ENCODE results near the gene TTC8. TPM values are rescaled to one million over a fixed set of nuclear protein-coding genes. Genes with fewer than 3 reads are reported as not detected.
A peak's percentile ranks its signal among the peaks of the same experiment; 100 is the strongest.
"Not testable (repeated sequence)": the region's sequence is repeated elsewhere in the genome, so short reads cannot be mapped to it uniquely, and the experiment has no call there.

TTC8 gene
- total RNA-seq, 2 experiments from 2014 or later, result 2.9 to 4.4 TPM

DNA sequence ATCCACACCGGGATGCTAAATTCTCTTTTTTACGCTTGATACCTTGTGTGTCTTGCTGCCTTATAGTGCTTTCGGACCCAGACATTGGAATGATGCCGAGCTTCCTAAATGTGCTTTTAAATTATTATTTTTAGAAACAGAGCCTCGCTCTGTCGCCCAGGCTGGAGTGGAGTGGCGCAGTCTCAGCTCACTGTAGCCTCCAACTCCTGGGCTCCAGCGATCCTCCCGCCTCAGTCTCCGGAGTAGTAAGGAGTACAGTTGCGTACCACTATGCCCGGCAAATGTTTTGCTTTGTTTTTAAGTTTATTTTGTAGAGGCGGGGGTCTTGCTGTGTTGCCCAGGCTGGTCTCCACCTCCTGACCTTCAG is 31.2 kb upstream of the TTC8 start:
- CTCF ChIA-PET, result interaction anchor here (0.8 to 1.7 kb wide), 3 partner anchors 13 to 229 kb away, joined by 3 to 5 read pairs (median 3); partner anchors contain the start of gene TTC8
- intact Hi-C loops (cut with DNase I, micrococcal nuclease), result loop anchor here (2.0 to 5.0 kb wide), 10 partner anchors 126 to 1464 kb away; partner anchors contain the start of genes ZC3H14 (in 2 of the 2), EFCAB11 (in 1 of the 2), GALC (in 1 of the 2) and GPR65 (in 1 of the 2)
- Mint-ChIP-seq H3K36me3 (ENCODE audit: low read depth) (no peaks in the 10 kb centered on the region), H3K27ac (peak overlapping the region; percentile 63), H3K27me3 (no peaks in the 10 kb centered on the region), H3K9me3 (ENCODE audit: low read depth) (no peaks in the 10 kb centered on the region), H3K4me3 (peak overlapping the region; percentile 87), H3K4me1 (peaks cover 26% of the 10 kb centered on the region)
- POLR2A ChIA-PET, result interaction anchor here (1.3 kb wide), 1 partner anchor 31 kb away, joined by 4 read pairs; the partner anchor contains the start of gene TTC8
- ATAC-seq, result no peak
- DNase-seq, result no peak

DNA sequence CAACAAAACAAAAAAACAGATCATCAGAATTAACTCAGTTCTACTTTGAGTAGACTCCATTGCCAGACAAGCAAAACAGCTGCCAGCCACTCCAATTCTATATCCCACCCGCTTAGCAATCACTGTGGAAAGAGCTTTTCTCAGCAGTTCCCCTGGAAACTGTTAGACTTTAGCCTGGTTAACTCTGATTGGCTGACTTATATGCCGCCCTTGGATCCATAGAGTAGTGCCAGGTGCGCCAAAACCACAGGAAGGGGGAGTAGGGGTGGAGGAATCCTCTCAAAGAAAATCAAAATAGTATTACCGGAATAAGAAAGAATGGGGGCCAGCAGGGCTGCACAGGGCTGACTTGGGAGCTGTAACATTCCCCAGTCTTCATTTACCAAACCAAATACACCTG is 26.3 kb upstream of the TTC8 start:
- intact Hi-C loops (cut with DNase I, micrococcal nuclease), result no loop called here
- Mint-ChIP-seq H3K4me3 (no peak overlapping the region), H3K4me1 (peaks cover 3% of the 10 kb centered on the region), H3K27me3 (peaks cover 12% of the 10 kb centered on the region), H3K36me3 (ENCODE audit: low read depth) (no peaks in the 10 kb centered on the region), H3K9me3 (ENCODE audit: low read depth) (no peaks in the 10 kb centered on the region), H3K27ac (no peak overlapping the region)
- DNase-seq (no peak), ATAC-seq (no peak)
- ChIA-PET POLR2A (interaction anchor here (0.5 kb wide), 1 partner anchor 464 kb away, joined by 3 read pairs; no protein-coding TSS in a partner anchor), CTCF (interaction anchor here (0.7 to 1.4 kb wide), 4 partner anchors 26 to 129 kb away, joined by 3 to 4 read pairs (median 3); partner anchors contain the start of gene TTC8)

- Mint-ChIP-seq H3K9me3 (ENCODE audit: low read depth) (no peaks in the 10 kb centered on the region), H3K4me3 (no peak overlapping the region), H3K36me3 (ENCODE audit: low read depth) (no peaks in the 10 kb centered on the region), H3K27ac (no peak overlapping the region), H3K4me1 (no peaks in the 10 kb centered on the region), H3K27me3 (peaks cover 14% of the 10 kb centered on the region)
- CTCF ChIA-PET, result interaction anchor here (1.4 kb wide), 1 partner anchor 27 kb away, joined by 4 read pairs; no protein-coding TSS in a partner anchor
- POLR2A ChIA-PET, result no interaction called here
- ATAC-seq, result no peak
- DNase-seq, result no peak
- intact Hi-C loops (cut with DNase I, micrococcal nuclease), result no loop called here
Measured at GRCh38 chr14:88799522-88799921, 24.9 kb upstream of the TTC8 start.

- POLR2A ChIA-PET, result no interaction called here
- DNase-seq (no peak), ATAC-seq (no peak)
- peaks cover 24% of the 10 kb centered on the region for H3K27me3 Mint-ChIP-seq
- H3K27ac Mint-ChIP-seq, result no peak overlapping the region
- no peaks in the 10 kb centered on the region for H3K9me3 Mint-ChIP-seq (ENCODE audit: low read depth)
- no peaks in the 10 kb centered on the region for H3K36me3 Mint-ChIP-seq (ENCODE audit: low read depth)
- no peaks in the 10 kb centered on the region for H3K4me1 Mint-ChIP-seq
- CTCF ChIA-PET, result no interaction called here
- intact Hi-C loops (cut with DNase I, micrococcal nuclease), result no loop called here
- H3K4me3 Mint-ChIP-seq, result no peak overlapping the region
Measured at GRCh38 chr14:88802596-88802995, 21.9 kb upstream of the TTC8 start.

DNA sequence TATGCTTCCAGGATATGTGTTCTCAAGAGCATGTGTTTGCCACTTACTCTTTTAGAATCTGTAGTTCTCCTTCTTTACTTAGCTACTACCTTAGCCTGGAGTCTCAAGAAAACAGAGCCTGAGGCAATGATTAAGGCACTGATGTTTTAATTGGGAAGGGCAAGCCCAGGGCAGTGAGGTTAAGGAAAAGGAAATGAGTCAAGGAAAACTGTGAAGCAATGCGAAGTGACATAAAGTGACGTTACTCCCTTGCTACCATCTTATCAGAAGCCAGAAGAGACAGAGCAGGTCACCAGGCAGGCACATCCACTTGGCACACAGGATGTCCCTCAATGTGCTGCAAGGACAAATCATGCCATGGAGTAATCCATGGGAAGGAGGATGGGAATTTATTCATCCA is 20.4 kb upstream of the TTC8 start:
- peaks cover 24% of the 10 kb centered on the region for H3K27me3 Mint-ChIP-seq
- DNase-seq (no peak), ATAC-seq (no peak)
- no peaks in the 10 kb centered on the region for H3K4me1 Mint-ChIP-seq
- CTCF ChIA-PET, result interaction anchor here (0.9 kb wide), 1 partner anchor 82 kb away, joined by 3 read pairs; no protein-coding TSS in a partner anchor
- no peak overlapping the region for H3K27ac Mint-ChIP-seq
- H3K9me3 Mint-ChIP-seq (ENCODE audit: low read depth), result no peaks in the 10 kb centered on the region
- no peaks in the 10 kb centered on the region for H3K36me3 Mint-ChIP-seq (ENCODE audit: low read depth)
- intact Hi-C loops (cut with DNase I, micrococcal nuclease), result no loop called here
- no peak overlapping the region for H3K4me3 Mint-ChIP-seq
- POLR2A ChIA-PET, result no interaction called here

GRCh38 chr14:88804477-88804876 is 20.0 kb upstream of the TTC8 start:
- CTCF ChIA-PET, result no interaction called here
- Mint-ChIP-seq H3K4me3 (no peak overlapping the region), H3K36me3 (ENCODE audit: low read depth) (no peaks in the 10 kb centered on the region), H3K27ac (no peak overlapping the region), H3K4me1 (no peaks in the 10 kb centered on the region), H3K9me3 (ENCODE audit: low read depth) (no peaks in the 10 kb centered on the region), H3K27me3 (peaks cover 24% of the 10 kb centered on the region)
- DNase-seq (no peak), ATAC-seq (no peak)
- POLR2A ChIA-PET, result no interaction called here
- intact Hi-C loops (cut with DNase I, micrococcal nuclease), result no loop called here

- no peaks in the 10 kb centered on the region for H3K36me3 Mint-ChIP-seq (ENCODE audit: low read depth)
- no peaks in the 10 kb centered on the region for H3K9me3 Mint-ChIP-seq (ENCODE audit: low read depth)
- ATAC-seq, result no peak
- no peak overlapping the region for H3K27ac Mint-ChIP-seq
- no peak overlapping the region for H3K4me3 Mint-ChIP-seq
- no peak for DNase-seq
- H3K27me3 Mint-ChIP-seq, result peaks cover 25% of the 10 kb centered on the region
- no peaks in the 10 kb centered on the region for H3K4me1 Mint-ChIP-seq
- ChIA-PET CTCF (no interaction called here), POLR2A (no interaction called here)
- intact Hi-C loops (cut with DNase I, micrococcal nuclease), result no loop called here
Measured at GRCh38 chr14:88808359-88808758, 16.1 kb upstream of the TTC8 start.

DNA sequence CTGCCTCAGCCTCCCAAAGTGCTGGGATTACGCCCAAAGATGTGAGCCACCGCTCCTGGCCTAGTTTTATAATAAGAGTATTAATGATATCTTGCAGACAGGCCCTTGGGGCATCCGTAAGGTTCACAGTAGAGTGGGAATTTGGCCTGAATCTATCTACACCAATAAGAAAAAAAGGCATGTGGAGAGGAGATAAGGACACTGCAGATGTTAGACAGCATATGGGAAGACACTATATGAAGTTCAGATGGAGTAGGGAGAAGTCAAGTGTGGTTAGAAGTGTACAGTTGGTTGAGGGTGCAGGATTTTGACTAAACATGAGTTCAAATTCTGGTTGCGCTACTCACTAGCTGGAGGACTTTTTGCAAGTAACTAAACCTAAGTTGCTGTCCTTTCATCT is 8.5 kb upstream of the TTC8 start:
- Mint-ChIP-seq H3K4me1 (no peaks in the 10 kb centered on the region), H3K4me3 (no peak overlapping the region), H3K9me3 (ENCODE audit: low read depth) (no peaks in the 10 kb centered on the region), H3K36me3 (ENCODE audit: low read depth) (no peaks in the 10 kb centered on the region), H3K27ac (no peak overlapping the region), H3K27me3 (peaks cover 29% of the 10 kb centered on the region)
- intact Hi-C loops (cut with DNase I, micrococcal nuclease), result no loop called here
- ATAC-seq (no peak), DNase-seq (no peak)
- POLR2A ChIA-PET, result no interaction called here
- CTCF ChIA-PET, result interaction anchor here (0.9 kb wide), 1 partner anchor 149 kb away, joined by 6 read pairs; no protein-coding TSS in a partner anchor

DNA sequence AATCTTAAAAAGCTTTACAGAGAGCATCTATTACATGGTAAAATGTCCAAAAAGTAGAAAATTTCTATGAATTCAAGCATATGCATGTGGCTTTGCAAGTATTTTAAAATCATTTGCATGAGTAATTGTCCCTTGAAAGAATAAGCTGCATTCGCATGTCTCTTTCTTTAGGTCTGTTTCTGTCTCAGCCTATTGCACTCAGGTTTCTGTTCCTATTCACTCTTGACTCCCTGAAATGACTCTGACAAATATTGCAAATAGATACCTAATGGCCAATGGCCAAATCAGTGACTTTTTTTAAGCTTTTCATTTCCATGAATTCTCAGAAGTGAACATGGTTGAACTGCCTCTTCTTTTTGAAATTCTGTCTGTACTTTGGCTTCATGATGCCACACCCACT is 6.4 kb upstream of the TTC8 start:
- DNase-seq (no peak), ATAC-seq (no peak)
- H3K9me3 Mint-ChIP-seq (ENCODE audit: low read depth), result no peaks in the 10 kb centered on the region
- no peak overlapping the region for H3K27ac Mint-ChIP-seq
- no peak overlapping the region for H3K4me3 Mint-ChIP-seq
- no peaks in the 10 kb centered on the region for H3K36me3 Mint-ChIP-seq (ENCODE audit: low read depth)
- no peaks in the 10 kb centered on the region for H3K4me1 Mint-ChIP-seq
- CTCF ChIA-PET, result no interaction called here
- H3K27me3 Mint-ChIP-seq, result peaks cover 20% of the 10 kb centered on the region
- POLR2A ChIA-PET, result no interaction called here
- intact Hi-C loops (cut with DNase I, micrococcal nuclease), result no loop called here

GRCh38 chr14:88819674-88820073 is 4.8 kb upstream of the TTC8 start:
- H3K36me3 Mint-ChIP-seq (ENCODE audit: low read depth); DNase-seq; H3K9me3 Mint-ChIP-seq (ENCODE audit: low read depth); H3K27ac Mint-ChIP-seq; CTCF ChIA-PET; POLR2A ChIA-PET; intact Hi-C loops (cut with DNase I, micrococcal nuclease); H3K4me1 Mint-ChIP-seq; H3K4me3 Mint-ChIP-seq; ATAC-seq: not testable (repeated sequence)
- peaks cover 22% of the 10 kb centered on the region for H3K27me3 Mint-ChIP-seq

- Mint-ChIP-seq H3K4me3 (no peak overlapping the region), H3K27me3 (peaks cover 18% of the 10 kb centered on the region), H3K36me3 (ENCODE audit: low read depth) (no peaks in the 10 kb centered on the region), H3K4me1 (peaks cover 8% of the 10 kb centered on the region), H3K27ac (no peak overlapping the region), H3K9me3 (ENCODE audit: low read depth) (no peaks in the 10 kb centered on the region)
- intact Hi-C loops (cut with DNase I, micrococcal nuclease), result no loop called here
- ChIA-PET CTCF (no interaction called here), POLR2A (no interaction called here)
- ATAC-seq (no peak), DNase-seq (no peak)
Measured at GRCh38 chr14:88821378-88821777, 3.1 kb upstream of the TTC8 start.

DNA sequence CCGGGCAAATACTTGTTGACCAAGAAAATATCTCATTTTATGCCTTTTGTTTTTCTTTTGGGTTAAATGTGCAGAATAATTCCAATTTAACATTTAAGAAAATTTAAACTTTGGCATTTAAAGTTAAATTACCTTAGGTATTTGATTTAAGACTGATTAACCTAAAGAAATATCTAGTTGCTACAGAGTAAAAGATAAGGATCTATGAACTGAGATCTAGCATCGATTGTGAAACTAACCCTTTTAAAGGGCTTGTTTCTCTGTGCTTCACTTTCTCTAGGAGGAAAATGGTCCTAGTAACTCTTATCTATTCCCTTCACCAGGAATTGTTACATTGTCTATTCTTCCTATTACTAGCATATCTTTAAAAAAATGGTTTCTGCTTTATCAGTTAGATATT is 2.6 kb upstream of the TTC8 start:
- H3K4me1 Mint-ChIP-seq, result peaks cover 8% of the 10 kb centered on the region
- CTCF ChIA-PET, result no interaction called here
- H3K36me3 Mint-ChIP-seq (ENCODE audit: low read depth), result no peaks in the 10 kb centered on the region
- DNase-seq (no peak), ATAC-seq (no peak)
- no peak overlapping the region for H3K4me3 Mint-ChIP-seq
- no peak overlapping the region for H3K27ac Mint-ChIP-seq
- H3K27me3 Mint-ChIP-seq, result peaks cover 18% of the 10 kb centered on the region
- no peaks in the 10 kb centered on the region for H3K9me3 Mint-ChIP-seq (ENCODE audit: low read depth)
- intact Hi-C loops (cut with DNase I, micrococcal nuclease), result no loop called here
- POLR2A ChIA-PET, result no interaction called here

Measured in activated CD4-positive, alpha-beta T cell treated with anti-CD3 and anti-CD28 coated beads for 36 hours (primary cell).